Bronchial epithelial cell (primary cell): Measurements from ENCODE around the gene METTL22. TPM values are rescaled to one million over a fixed set of nuclear protein-coding genes. Genes with fewer than 3 reads are reported as not detected.

Experiments used
- DNase-seq: peaks from one replicate; pipeline ENCODE4 v3.0.0-alpha.2; 2010; ENCODE audit warnings: low read depth
- FAIRE-seq: peaks from 2 replicates; lab custom pipeline; 2011; peaks lifted over from hg19 to GRCh38; lab: Jason Lieb, UNC
- H3K27me3 ChIP-seq: 2 replicates; pipeline ENCODE4 v1.5.1; 2011; ENCODE audit warnings: low read length; ENCODE audit not compliant: control insufficient read depth, insufficient read depth
- H3K36me3 ChIP-seq: 2 replicates; pipeline ENCODE4 v1.5.1; 2011; ENCODE audit warnings: low read length; ENCODE audit not compliant: control insufficient read depth, insufficient read depth
- H3K4me3 ChIP-seq: 2 replicates; pipeline ENCODE4 v1.5.1; 2011; ENCODE audit warnings: mild to moderate bottlenecking, low read depth, low read length, control low read depth
- total RNA-seq: library from RNA; depleted of rRNA; stranded (reverse); fragments of >200 nt; gene quantifications from 2 replicates; pipeline ENCODE4 v1.2.1, GENCODE V29; 2014
- TF ChIP-seq, protein P1 (sequence below): IDR thresholded peaks from 2 replicates; pipeline ENCODE4 v1.5.1; 2011; ENCODE audit warnings: mild to moderate bottlenecking, moderate library complexity, low read length, control low read depth, inconsistent platforms; ENCODE audit not compliant: insufficient read depth, severe bottlenecking

METTL22 gene
- total RNA-seq, 1 donor from 2014 or later: 14.5 TPM

DNA sequence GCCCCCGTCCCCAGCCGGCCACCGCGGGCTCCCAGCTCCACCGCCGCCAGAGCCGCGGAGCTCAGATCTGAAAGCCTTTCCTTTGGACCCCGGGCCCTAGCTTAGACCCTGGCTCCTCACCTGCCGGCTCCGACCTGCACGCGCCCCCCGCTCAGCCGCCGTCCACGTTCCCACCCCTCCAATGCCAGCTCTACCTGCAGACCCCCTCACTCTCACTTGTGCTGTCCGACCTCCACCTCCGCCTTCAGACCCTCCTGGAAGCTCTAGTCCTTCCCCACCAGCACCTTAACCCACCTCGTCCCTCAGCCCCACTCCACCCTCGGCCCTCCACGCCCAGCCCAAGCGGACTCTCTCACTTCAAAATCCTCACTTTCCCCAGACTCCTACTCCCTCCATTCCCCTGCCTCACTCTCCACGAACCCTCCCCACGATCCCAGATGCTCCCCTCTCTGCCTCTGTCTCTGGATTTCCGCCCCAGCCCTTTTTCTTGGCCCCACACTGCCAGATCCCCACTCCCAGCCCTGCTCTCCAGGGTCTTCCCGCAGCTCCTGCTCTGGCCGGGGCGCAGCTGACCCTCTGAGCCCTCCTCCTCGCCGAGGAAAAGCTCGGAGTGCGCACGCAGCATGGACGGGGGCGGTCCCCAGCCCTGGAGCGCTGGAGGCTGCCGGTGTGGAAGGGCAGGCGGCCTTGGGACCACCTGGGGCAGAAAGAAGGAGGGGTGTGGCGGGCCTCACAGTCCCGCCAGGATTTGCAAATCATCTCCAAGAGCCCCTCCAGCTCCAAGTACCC is 31.4 kb upstream of the METTL22 start, which contains the start of gene TMEM114:
TMEM114 (minus strand) TSS at position 612 of the 789 bp plus-strand sequence. CDS start 673 bp downstream, outside the sequence.
- H3K36me3 ChIP-seq: no peaks in the 10 kb centered on the region
- FAIRE-seq: no peak
- TF ChIP-seq, protein P1, sequence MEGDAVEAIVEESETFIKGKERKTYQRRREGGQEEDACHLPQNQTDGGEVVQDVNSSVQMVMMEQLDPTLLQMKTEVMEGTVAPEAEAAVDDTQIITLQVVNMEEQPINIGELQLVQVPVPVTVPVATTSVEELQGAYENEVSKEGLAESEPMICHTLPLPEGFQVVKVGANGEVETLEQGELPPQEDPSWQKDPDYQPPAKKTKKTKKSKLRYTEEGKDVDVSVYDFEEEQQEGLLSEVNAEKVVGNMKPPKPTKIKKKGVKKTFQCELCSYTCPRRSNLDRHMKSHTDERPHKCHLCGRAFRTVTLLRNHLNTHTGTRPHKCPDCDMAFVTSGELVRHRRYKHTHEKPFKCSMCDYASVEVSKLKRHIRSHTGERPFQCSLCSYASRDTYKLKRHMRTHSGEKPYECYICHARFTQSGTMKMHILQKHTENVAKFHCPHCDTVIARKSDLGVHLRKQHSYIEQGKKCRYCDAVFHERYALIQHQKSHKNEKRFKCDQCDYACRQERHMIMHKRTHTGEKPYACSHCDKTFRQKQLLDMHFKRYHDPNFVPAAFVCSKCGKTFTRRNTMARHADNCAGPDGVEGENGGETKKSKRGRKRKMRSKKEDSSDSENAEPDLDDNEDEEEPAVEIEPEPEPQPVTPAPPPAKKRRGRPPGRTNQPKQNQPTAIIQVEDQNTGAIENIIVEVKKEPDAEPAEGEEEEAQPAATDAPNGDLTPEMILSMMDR: no peak
- DNase-seq: no peak
- no peak within 1 kb of the TSS for H3K4me3 ChIP-seq
- peaks cover 24% of the 10 kb centered on the region for H3K27me3 ChIP-seq

DNA sequence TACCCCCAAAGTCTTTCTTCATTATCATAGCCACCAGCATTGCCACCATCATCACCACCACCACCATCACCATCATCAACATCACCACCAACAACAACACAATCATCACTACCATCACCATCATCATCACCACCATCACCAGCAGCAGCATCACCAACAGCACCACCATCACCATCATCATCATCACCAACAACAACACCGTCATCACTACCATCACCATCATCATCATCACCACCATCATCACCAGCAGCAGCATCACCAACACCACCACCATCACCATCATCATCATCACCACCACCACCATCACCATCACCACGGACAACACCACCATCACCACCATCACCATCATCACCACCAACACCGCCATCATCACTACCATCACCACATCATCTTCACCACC is 30.7 kb upstream of the METTL22 start:
- Histone ChIP-seq H3K4me3 (no peak overlapping the region), H3K36me3 (no peaks in the 10 kb centered on the region), H3K27me3 (peaks cover 24% of the 10 kb centered on the region)
- FAIRE-seq: no peak
- DNase-seq: no peak
- TF ChIP-seq, protein P1: no peak

DNA sequence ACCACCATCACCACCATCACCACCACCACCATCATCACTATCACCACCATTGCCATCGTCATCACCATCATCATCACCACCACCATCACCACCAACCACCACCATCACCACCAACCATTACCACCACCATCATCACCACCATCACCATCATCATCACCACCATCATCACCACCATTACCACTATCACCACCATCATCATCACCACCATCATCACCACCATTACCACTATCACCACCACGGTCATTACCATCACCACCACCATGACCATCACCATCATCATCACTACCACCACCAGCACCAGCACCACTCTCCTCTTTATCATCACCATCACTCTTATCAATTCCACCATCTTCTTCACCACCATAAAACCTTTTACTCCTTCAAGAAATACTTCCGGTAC is 30.0 kb upstream of the METTL22 start:
- peaks cover 24% of the 10 kb centered on the region for H3K27me3 ChIP-seq
- FAIRE-seq (no peak), DNase-seq (no peak)
- H3K4me3 ChIP-seq: no peak overlapping the region
- H3K36me3 ChIP-seq: no peaks in the 10 kb centered on the region
- TF ChIP-seq, protein P1: no peak

DNA sequence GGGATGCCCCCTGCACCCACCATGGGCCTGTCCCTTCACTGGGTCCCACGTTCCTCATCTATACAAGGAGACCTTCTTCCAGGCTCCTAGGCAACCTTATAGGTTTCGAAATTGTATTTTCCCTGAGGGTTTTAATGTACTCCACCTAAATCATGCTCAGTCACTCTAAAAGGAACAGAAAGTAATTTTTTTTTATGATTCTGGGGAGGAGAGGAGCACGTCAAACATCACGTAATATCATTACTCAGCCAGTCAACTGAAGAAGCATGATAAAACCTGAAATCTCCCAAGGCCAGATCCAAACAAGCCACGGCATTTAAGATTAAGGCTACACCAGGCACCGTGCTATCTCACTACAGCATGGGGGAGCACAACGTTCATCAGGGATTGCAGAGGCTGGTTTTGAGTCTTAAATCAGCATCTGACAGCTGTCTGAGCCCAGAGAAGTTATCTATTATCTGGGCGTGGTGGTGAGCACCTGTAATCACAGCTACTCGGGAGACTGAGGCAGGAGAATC is 27.3 kb upstream of the METTL22 start:
- Histone ChIP-seq H3K4me3 (no peak overlapping the region), H3K27me3 (peaks cover 14% of the 10 kb centered on the region), H3K36me3 (no peaks in the 10 kb centered on the region)
- DNase-seq (peak; percentile 37), FAIRE-seq (no peak)
- TF ChIP-seq, protein P1: no peak

DNA sequence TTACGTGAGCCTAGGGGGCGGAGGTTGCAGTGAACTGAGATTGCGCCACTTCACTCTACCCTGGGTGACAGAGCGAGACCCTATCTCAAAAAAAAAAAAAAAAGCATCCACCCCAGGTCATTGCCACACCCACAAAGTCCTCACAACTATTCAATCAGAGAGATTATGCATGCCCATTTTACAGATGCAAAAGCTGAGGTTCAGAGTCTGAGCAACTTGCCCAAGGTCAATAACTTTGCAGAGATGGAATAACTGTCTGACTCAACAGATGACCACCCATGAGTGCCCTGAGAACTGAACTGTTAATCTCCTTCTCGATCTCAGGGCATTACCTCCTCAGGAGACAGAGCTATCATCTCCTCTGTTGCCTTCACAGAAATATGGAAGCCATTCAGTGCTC is 25.7 kb upstream of the METTL22 start:
- Histone ChIP-seq H3K4me3 (no peak overlapping the region), H3K36me3 (no peaks in the 10 kb centered on the region), H3K27me3 (no peaks in the 10 kb centered on the region)
- TF ChIP-seq, protein P1: no peak
- FAIRE-seq (no peak), DNase-seq (no peak)
